Hepatocyte (in vitro differentiated cells): Measurements from ENCODE around the gene APBA2. TPM values are rescaled to one million over a fixed set of nuclear protein-coding genes. Genes with fewer than 3 reads are reported as not detected.

Experiments
- DNase-seq: peaks from one replicate; pipeline ENCODE4 v3.0.0-alpha.2; 2016; ENCODE audit warnings: low spot score
- H2AFZ ChIP-seq: fragments of 200-600 bp; sonication (generic); 2 replicates; pipeline ENCODE4 v1.6.0; 2016; ENCODE audit warnings: antibody characterized with exemption, mild to moderate bottlenecking
- H3K27ac ChIP-seq: fragments of 200-600 bp; sonication (generic); 2 replicates; pipeline ENCODE4 v1.5.1; 2016; ENCODE audit warnings: mild to moderate bottlenecking
- H3K27me3 ChIP-seq: fragments of 200-600 bp; sonication (generic); 2 replicates; pipeline ENCODE4 v1.6.1; 2016
- H3K36me3 ChIP-seq: fragments of 200-600 bp; sonication (generic); replicated peaks from 2 replicates; pipeline ENCODE4 v1.5.1; 2016; ENCODE audit warnings: low read depth; ENCODE audit not compliant: insufficient read depth
- H3K4me1 ChIP-seq: fragments of 200-600 bp; sonication (generic); 2 replicates; pipeline ENCODE4 v1.5.1; 2016; ENCODE audit warnings: mild to moderate bottlenecking, moderate library complexity; ENCODE audit not compliant: insufficient read depth
- H3K4me2 ChIP-seq: fragments of 200-600 bp; sonication (generic); 2 replicates; pipeline ENCODE4 v1.6.0; 2016
- H3K4me3 ChIP-seq: fragments of 200-600 bp; sonication (generic); 2 replicates; pipeline ENCODE4 v1.5.1; 2016; ENCODE audit warnings: mild to moderate bottlenecking
- H3K79me2 ChIP-seq: fragments of 200-600 bp; sonication (generic); 2 replicates; pipeline ENCODE4 v1.6.0; 2017; ENCODE audit warnings: mild to moderate bottlenecking
- H3K9me2 ChIP-seq: fragments of 200-600 bp; sonication (generic); replicated peaks from 2 replicates; pipeline ENCODE4 v1.6.0; 2017; ENCODE audit warnings: mild to moderate bottlenecking; ENCODE audit not compliant: insufficient read depth
- H3K9me3 ChIP-seq: fragments of 200-600 bp; sonication (generic); 2 replicates; pipeline ENCODE4 v1.5.1; 2016; ENCODE audit warnings: low read depth, mild to moderate bottlenecking
- H4K20me1 ChIP-seq: fragments of 200-600 bp; sonication (generic); 2 replicates; pipeline ENCODE4 v1.6.0; 2016; ENCODE audit warnings: mild to moderate bottlenecking; ENCODE audit not compliant: insufficient read depth, poor library complexity, severe bottlenecking
- EZH2 ChIP-seq: fragments of 200-600 bp; sonication (generic); IDR thresholded peaks from 2 replicates; pipeline ENCODE4 v1.6.1; 2016; ENCODE audit warnings: antibody characterized with exemption, mild to moderate bottlenecking, borderline replicate concordance
- EZH2phosphoT487 ChIP-seq: fragments of 200-600 bp; sonication (generic); IDR thresholded peaks from one replicate; pipeline ENCODE4 v1.6.1; 2018; ENCODE audit warnings: antibody characterized with exemption, mild to moderate bottlenecking, low read depth, moderate library complexity; ENCODE audit not compliant: unreplicated experiment, severe bottlenecking
- WGBS: methylation state at CpG from one replicate; pipeline ENCODE4 v1.1.6; 2016; ENCODE audit warnings: low lambda C conversion rate; ENCODE audit errors: missing lambda C conversion rate; 5-methylcytosine and 5-hydroxymethylcytosine counted together
- polyA plus RNA-seq: library from polyadenylated mRNA; unstranded; fragments of >200 nt; fragmentation: Nextera tagmentation; extraction: Ambion mirVana; gene quantifications from 2 replicates; pipeline ENCODE4 v1.2.1, GENCODE V29; 2016
- total RNA-seq: library from RNA; depleted of rRNA; stranded (reverse); fragments of >200 nt; gene quantifications from 2 replicates; pipeline ENCODE4 v1.2.3, GENCODE V29; 2014
- TF ChIP-seq, protein P1 (sequence below): fragments of 200-600 bp; sonication (generic); IDR thresholded peaks from 2 replicates; pipeline ENCODE4 v1.5.1; 2016; ENCODE audit warnings: antibody characterized with exemption, mild to moderate bottlenecking; ENCODE audit not compliant: poor library complexity

The APBA2 gene
- total and polyA plus RNA-seq, 2 experiments from 2014 or later, result 8.4 to 10.1 TPM

DNA sequence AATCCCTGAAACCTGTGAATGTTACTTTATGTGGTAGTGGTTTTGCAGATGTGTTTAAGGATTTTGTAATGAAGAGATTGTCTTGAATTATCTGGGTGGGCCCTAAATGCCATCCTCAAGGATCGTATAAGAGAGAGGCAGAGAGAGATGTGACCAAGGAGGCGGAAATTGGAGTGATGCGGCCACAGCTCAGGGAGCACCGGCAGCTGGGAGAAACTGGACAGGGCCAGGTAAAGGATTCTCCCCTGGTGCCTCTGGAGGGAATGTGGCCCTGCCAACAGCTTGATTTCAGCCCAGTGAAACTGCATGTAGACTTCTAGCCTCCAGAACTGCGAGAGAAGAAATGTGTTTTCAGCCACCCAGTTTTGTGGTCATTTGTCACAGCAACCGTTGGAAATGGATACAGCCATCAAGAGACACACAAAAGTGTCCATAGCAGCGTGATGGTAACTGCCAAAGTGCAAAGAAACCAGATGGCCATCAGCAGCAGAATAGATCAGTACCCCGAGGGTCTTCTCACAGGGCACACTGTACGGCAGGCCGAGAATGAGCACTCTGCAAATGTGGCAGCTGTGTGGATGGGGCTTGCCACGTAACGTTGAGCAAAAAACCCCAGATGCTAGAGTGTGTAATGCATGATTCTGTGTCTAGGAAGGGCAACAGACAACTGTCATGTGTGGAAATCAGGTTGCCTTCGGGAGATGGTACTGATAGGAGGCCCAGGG is 12.2 kb downstream of the APBA2 start:
- no peak for TF ChIP-seq EZH2
- TF ChIP-seq, protein P1, sequence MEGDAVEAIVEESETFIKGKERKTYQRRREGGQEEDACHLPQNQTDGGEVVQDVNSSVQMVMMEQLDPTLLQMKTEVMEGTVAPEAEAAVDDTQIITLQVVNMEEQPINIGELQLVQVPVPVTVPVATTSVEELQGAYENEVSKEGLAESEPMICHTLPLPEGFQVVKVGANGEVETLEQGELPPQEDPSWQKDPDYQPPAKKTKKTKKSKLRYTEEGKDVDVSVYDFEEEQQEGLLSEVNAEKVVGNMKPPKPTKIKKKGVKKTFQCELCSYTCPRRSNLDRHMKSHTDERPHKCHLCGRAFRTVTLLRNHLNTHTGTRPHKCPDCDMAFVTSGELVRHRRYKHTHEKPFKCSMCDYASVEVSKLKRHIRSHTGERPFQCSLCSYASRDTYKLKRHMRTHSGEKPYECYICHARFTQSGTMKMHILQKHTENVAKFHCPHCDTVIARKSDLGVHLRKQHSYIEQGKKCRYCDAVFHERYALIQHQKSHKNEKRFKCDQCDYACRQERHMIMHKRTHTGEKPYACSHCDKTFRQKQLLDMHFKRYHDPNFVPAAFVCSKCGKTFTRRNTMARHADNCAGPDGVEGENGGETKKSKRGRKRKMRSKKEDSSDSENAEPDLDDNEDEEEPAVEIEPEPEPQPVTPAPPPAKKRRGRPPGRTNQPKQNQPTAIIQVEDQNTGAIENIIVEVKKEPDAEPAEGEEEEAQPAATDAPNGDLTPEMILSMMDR, result no peak
- no peak for TF ChIP-seq EZH2phosphoT487
- Histone ChIP-seq H4K20me1 (no peaks in the 10 kb centered on the region), H3K4me2 (no peak overlapping the region), H3K79me2 (no peaks in the 10 kb centered on the region), H3K27me3 (no peaks in the 10 kb centered on the region), H3K4me3 (no peak overlapping the region), H3K27ac (no peak overlapping the region), H3K36me3 (no peaks in the 10 kb centered on the region), H3K4me1 (no peaks in the 10 kb centered on the region), H3K9me2 (no peaks in the 10 kb centered on the region), H3K9me3 (no peaks in the 10 kb centered on the region), H2AFZ (no peak overlapping the region)
- 95% methylated on average over 13 of the region's 13 CpGs for WGBS
- no peak for DNase-seq

DNA sequence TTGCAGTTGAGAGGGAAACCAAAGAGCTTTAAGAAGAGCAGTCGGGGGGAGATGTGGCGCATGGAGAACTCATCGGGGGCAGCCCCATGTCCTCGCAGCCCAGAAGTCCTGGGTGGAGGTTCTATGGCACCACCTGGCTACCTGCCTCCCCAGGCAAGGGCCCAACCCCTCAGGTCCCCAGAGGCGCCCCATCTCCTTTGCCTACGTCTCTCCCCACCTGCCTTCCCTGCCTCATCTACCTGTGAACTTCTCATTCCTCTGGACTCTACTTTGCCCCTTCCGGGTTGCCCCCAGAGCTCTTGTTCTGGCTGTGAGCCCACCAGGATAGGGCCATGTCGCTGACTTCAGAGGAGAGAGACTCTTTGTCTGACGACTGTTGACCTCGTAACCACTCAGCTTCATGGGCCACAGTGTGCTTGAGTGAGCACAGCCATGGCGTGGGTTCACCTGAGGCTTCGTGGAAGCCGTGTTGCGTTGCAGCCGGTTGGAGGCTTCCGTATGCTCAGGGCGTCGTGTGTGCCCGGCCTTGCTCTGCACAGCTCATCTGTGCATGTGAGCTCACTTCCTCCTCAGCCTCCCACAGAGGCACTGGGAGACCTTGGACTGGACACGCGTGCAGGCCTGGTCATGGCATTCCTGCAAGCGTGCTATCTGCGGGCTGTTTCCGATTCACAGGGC is 13.4 kb downstream of the APBA2 start:
- no peak overlapping the region for H3K4me2 ChIP-seq
- H3K36me3 ChIP-seq, result no peaks in the 10 kb centered on the region
- H4K20me1 ChIP-seq, result no peaks in the 10 kb centered on the region
- no peaks in the 10 kb centered on the region for H3K27me3 ChIP-seq
- no peaks in the 10 kb centered on the region for H3K79me2 ChIP-seq
- H2AFZ ChIP-seq, result no peak overlapping the region
- H3K27ac ChIP-seq, result no peak overlapping the region
- no peaks in the 10 kb centered on the region for H3K9me2 ChIP-seq
- no peak for DNase-seq
- H3K4me1 ChIP-seq, result no peaks in the 10 kb centered on the region
- no peak overlapping the region for H3K4me3 ChIP-seq
- 97% methylated on average over 24 of the region's 24 CpGs for WGBS
- no peaks in the 10 kb centered on the region for H3K9me3 ChIP-seq
- TF ChIP-seq, protein P1, result no peak
- TF ChIP-seq EZH2, result no peak
- TF ChIP-seq EZH2phosphoT487, result no peak

DNA sequence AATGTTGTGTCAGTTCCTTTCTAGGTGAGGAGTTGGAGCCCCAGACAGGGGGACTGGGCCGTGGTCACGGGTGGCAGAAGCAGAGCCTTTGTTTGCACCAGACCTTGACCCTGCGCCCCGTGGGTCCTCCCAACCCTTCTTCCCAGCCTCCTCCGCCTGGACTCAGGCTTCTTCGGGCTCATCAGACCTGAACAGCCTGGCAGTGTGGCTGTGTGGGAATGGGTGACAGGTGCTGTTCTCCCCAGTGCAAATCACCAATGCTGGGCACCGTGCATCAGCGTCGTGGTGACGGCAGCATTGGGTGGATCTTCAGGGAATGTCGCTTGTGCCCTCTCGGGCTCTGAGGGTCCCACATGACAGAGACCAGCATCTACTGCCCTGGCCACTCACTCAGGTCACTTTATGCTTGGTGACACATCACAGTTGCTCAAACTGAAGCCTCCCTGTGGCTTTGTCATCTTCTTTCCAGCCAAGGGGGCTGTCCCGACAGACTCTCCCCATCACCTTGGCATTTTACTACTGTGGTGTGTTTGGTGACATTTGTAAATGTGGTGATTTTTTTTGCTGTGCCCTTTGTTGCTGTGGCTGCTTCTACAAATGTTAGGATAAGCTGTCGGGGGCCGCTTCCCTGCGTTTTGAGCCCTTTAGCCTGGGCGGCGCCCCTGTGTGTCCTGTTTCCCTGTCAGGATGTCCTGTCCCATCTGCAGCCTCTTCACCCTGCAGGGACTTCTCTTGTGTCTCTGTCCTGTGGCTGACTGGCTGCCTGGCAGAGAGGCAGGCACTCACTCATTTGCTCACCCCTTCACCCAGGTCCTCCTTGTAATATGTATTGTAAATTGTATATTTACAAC is 14.5 kb downstream of the APBA2 start:
- Histone ChIP-seq H3K79me2 (no peaks in the 10 kb centered on the region), H3K4me1 (no peaks in the 10 kb centered on the region), H3K27ac (no peak overlapping the region), H3K9me2 (no peaks in the 10 kb centered on the region), H3K27me3 (no peaks in the 10 kb centered on the region), H3K4me2 (no peak overlapping the region), H3K4me3 (no peak overlapping the region), H4K20me1 (no peaks in the 10 kb centered on the region), H3K36me3 (no peaks in the 10 kb centered on the region), H3K9me3 (no peaks in the 10 kb centered on the region), H2AFZ (no peak overlapping the region)
- no peak for DNase-seq
- TF ChIP-seq EZH2, result no peak
- TF ChIP-seq, protein P1, result no peak
- TF ChIP-seq EZH2phosphoT487, result no peak
- WGBS, result 89% methylated on average over 18 of the region's 18 CpGs
